Measurements from ENCODE around the gene TMEM272.

TMEM272 gene

GRCh38 chr13:51837016-51837415 is 8.0 kb downstream of the TMEM272 start:
- TF ChIP-seq CTCF (IDR thresholded peaks at IDR 0.05; ENCODE audit: borderline replicate concordance, control extremely low read depth, extremely low read depth, insufficient read depth, missing control alignments): no peak
- in situ Hi-C loops (cut with MboI; ENCODE audit: low sequenced_read_pairs, unreplicated experiment): no loop called here
- no peak for DNase-seq (ENCODE audit: low spot score)

GRCh38 chr13:51834581-51835171 is 10.3 kb downstream of the TMEM272 start:
- no peak for DNase-seq (ENCODE audit: low spot score)
- in situ Hi-C loops (cut with MboI; ENCODE audit: low sequenced_read_pairs, unreplicated experiment): no loop called here
- no peak for TF ChIP-seq CTCF (IDR thresholded peaks at IDR 0.05; ENCODE audit: borderline replicate concordance, control extremely low read depth, extremely low read depth, insufficient read depth, missing control alignments)

- no peak for DNase-seq (ENCODE audit: low spot score)
- in situ Hi-C loops (cut with MboI; ENCODE audit: low sequenced_read_pairs, unreplicated experiment): no loop called here
- no peak for TF ChIP-seq CTCF (IDR thresholded peaks at IDR 0.05; ENCODE audit: borderline replicate concordance, control extremely low read depth, extremely low read depth, insufficient read depth, missing control alignments)
Measured at GRCh38 chr13:51833980-51834379, 11.0 kb downstream of the TMEM272 start.

GRCh38 chr13:51832471-51833152 is 12.4 kb downstream of the TMEM272 start:
- peak; percentile 62 for DNase-seq (ENCODE audit: low spot score)
- in situ Hi-C loops (cut with MboI; ENCODE audit: low sequenced_read_pairs, unreplicated experiment): no loop called here
- peak; percentile 54 for TF ChIP-seq CTCF (IDR thresholded peaks at IDR 0.05; ENCODE audit: borderline replicate concordance, control extremely low read depth, extremely low read depth, insufficient read depth, missing control alignments)

- DNase-seq (ENCODE audit: low spot score): no peak
- TF ChIP-seq CTCF (IDR thresholded peaks at IDR 0.05; ENCODE audit: borderline replicate concordance, control extremely low read depth, extremely low read depth, insufficient read depth, missing control alignments): no peak
- in situ Hi-C loops (cut with MboI; ENCODE audit: low sequenced_read_pairs, unreplicated experiment): no loop called here
Measured at GRCh38 chr13:51831519-51831918, 13.5 kb downstream of the TMEM272 start.

- no peak for DNase-seq (ENCODE audit: low spot score)
- no peak for TF ChIP-seq CTCF (IDR thresholded peaks at IDR 0.05; ENCODE audit: borderline replicate concordance, control extremely low read depth, extremely low read depth, insufficient read depth, missing control alignments)
- in situ Hi-C loops (cut with MboI; ENCODE audit: low sequenced_read_pairs, unreplicated experiment): no loop called here
Measured at GRCh38 chr13:51829568-51829899, 15.4 kb downstream of the TMEM272 start.

Data from GM13976 (cell line).